H1 (cell line): ENCODE measurements around the gene SURF1.

ENCODE experiments used
- BACH1 ChIP-seq: IDR thresholded peaks from 2 replicates; pipeline ENCODE4 v1.6.1; 2012; ENCODE audit warnings: low read length, improper control_type of control experiment
- FOSL1 ChIP-seq: IDR thresholded peaks from 2 replicates; pipeline ENCODE4 v1.6.1; 2011; ENCODE audit warnings: mild to moderate bottlenecking, low read depth, low read length, moderate library complexity; ENCODE audit not compliant: insufficient read depth
- GTF2F1 ChIP-seq: IDR thresholded peaks from 2 replicates; pipeline ENCODE4 v1.6.1; 2012; ENCODE audit warnings: low read depth, low read length, improper control_type of control experiment, borderline replicate concordance
- JUND ChIP-seq: IDR thresholded peaks from 2 replicates; pipeline ENCODE4 v1.6.1; 2011; ENCODE audit warnings: mild to moderate bottlenecking, improper control_type of control experiment, low read length
- POLR2A ChIP-seq, 2 experiments: IDR thresholded peaks; 1 replicate in 1 of 2; 2 replicates in 1 of 2; pipeline ENCODE4 v1.6.1; 2011; ENCODE audit warnings: low read depth in 2 of 2, low read length in 2 of 2, mild to moderate bottlenecking in 2 of 2; ENCODE audit errors: control extremely low read depth in 1 of 2
- POLR2AphosphoS5 ChIP-seq: IDR thresholded peaks from 2 replicates; pipeline ENCODE4 v1.6.1; 2011; ENCODE audit warnings: low read depth, low read length
- USF2 ChIP-seq: IDR thresholded peaks from 2 replicates; pipeline ENCODE4 v1.6.1; 2011; ENCODE audit warnings: low read length, improper control_type of control experiment
- ZNF274 ChIP-seq: IDR thresholded peaks from 2 replicates; pipeline ENCODE4 v1.7.0; 2012; ENCODE audit warnings: low read length, borderline replicate concordance; ENCODE audit errors: extremely low read depth

GRCh38 chr9:133339641-133340040 lies 16.6 kb downstream of the SURF1 start:
- TF ChIP-seq BACH1 (no peak), POLR2AphosphoS5 (no peak), GTF2F1 (no peak), POLR2A (IDR thresholded peaks at IDR 0.05; ENCODE audit: control extremely low read depth in 1 of 2, low read depth in 2 of 2, low read length in 2 of 2) (no peak), FOSL1 (no peak), USF2 (no peak), JUND (no peak), ZNF274 (no peak)
